ENCODE measurements around the gene CFAP45. TPM values are rescaled to one million over a fixed set of nuclear protein-coding genes. Genes with fewer than 3 reads are reported as not detected.

Gene CFAP45
- total and polyA plus RNA-seq, 2 of the 8 experiments (the other 6 are each of a cell fraction or from before 2014, with no cell fraction given), result 0.05 TPM; not detected in 1

GRCh38 chr1:159872891-159873290 is 27.1 kb downstream of the CFAP45 start:
- Histone ChIP-seq H2AFZ (ENCODE audit: low read length) (no peak overlapping the region), H2BK20ac (ENCODE audit: low read length) (no peak overlapping the region), H3K9me3 (ENCODE audit: insufficient read depth in 2 of 2, low read depth in 1 of 2, low read length in 1 of 2) (no peaks in the 10 kb centered on the region), H4K91ac (replicated peaks; ENCODE audit: insufficient read length, low read length) (no peak overlapping the region), H4K20me1 (replicated peaks in 1 of 2; ENCODE audit: control insufficient read depth in 1 of 2, insufficient read depth in 2 of 2, low read length in 2 of 2) (no peaks in the 10 kb centered on the region), H3K27me3 (replicated peaks in 1 of 4; ENCODE audit: control insufficient read depth in 3 of 4, extremely low read depth in 1 of 4, insufficient read depth in 3 of 4, low read length in 3 of 4) (no peaks in the 10 kb centered on the region), H3K18ac (ENCODE audit: extremely low read depth, low read length) (no peak overlapping the region), H3K4me2 (ENCODE audit: insufficient read depth in 1 of 2, low read depth in 2 of 2, low read length in 2 of 2) (no peak overlapping the region), H4K5ac (ENCODE audit: insufficient read length, low read depth, low read length) (no peak overlapping the region), H3K4me3 (ENCODE audit: extremely low read depth in 1 of 4, insufficient read depth in 2 of 4, low read depth in 3 of 4, low read length in 4 of 4) (no peak overlapping the region), H3K36me3 (ENCODE audit: control insufficient read depth in 2 of 4, insufficient read depth in 4 of 4, low read length in 3 of 4) (no peaks in the 10 kb centered on the region), H3K9ac (replicated peaks in 1 of 4; ENCODE audit: extremely low read depth in 1 of 4, low read depth in 3 of 4, low read length in 3 of 4) (no peak overlapping the region), H2BK120ac (replicated peaks; ENCODE audit: low read depth, low read length) (no peak overlapping the region), H3K56ac (replicated peaks; ENCODE audit: insufficient read length, low read depth, low read length) (no peak overlapping the region), H3K79me1 (ENCODE audit: low read depth, low read length) (no peaks in the 10 kb centered on the region), H3K23ac (ENCODE audit: insufficient read length) (no peak overlapping the region), H3K79me2 (ENCODE audit: control insufficient read depth in 1 of 2, insufficient read depth in 2 of 2, low read length in 2 of 2) (no peaks in the 10 kb centered on the region), H3K27ac (ENCODE audit: low read depth, low read length) (no peak overlapping the region), H3K4ac (replicated peaks; ENCODE audit: insufficient read length, low read depth, low read length) (no peak overlapping the region), H3K14ac (ENCODE audit: insufficient read length) (no peak overlapping the region), H2BK15ac (ENCODE audit: low read length) (no peak overlapping the region), H3K23me2 (ENCODE audit: low read depth, low read length) (no peaks in the 10 kb centered on the region), H2BK5ac (ENCODE audit: low read depth, low read length) (no peak overlapping the region), H3K4me1 (replicated peaks in 1 of 4; ENCODE audit: control insufficient read depth in 3 of 4, insufficient read depth in 4 of 4, low read length in 3 of 4) (no peaks in the 10 kb centered on the region; a peak in 1 of 7 replicates), H2AK5ac (ENCODE audit: low read depth, low read length) (no peak overlapping the region), H2BK12ac (ENCODE audit: low read depth, low read length) (no peak overlapping the region), H4K8ac (ENCODE audit: extremely low read depth, insufficient read depth, low read length) (no peak overlapping the region)
- ChIA-PET CTCF (ENCODE audit: partially characterized antibody) (interaction anchor here (0.9 to 7.0 kb wide), 14 partner anchors 10 to 675 kb away, joined by 3 to 63 read pairs (median 4); partner anchors contain the start of genes DUSP23, FCRL6 and VSIG8), POLR2A (ENCODE audit: partially characterized antibody) (interaction anchor here (1.3 kb wide), 1 partner anchor 73 kb away, joined by 3 read pairs; no protein-coding TSS in a partner anchor)
- DNase-seq (ENCODE audit: low read depth in 1 of 2, low spot score in 2 of 2) (no peak), FAIRE-seq (no peak)
- TF ChIP-seq BACH1 (IDR thresholded peaks at IDR 0.05; ENCODE audit: low read length) (no peak), CTBP2 (IDR thresholded peaks at IDR 0.05; ENCODE audit: borderline replicate concordance, insufficient read depth, insufficient read length, low read length) (no peak), TEAD4 (IDR thresholded peaks at IDR 0.05; ENCODE audit: low read depth, low read length) (no peak)
- 88% methylated on average over 13 of the region's 15 CpGs; no CpG with 5 or more reads in 1 of the 2 experiments for WGBS, 2 experiments (ENCODE audit: extremely low coverage in 1 of 2, insufficient coverage in 1 of 2, insufficient read length in 1 of 2, insufficient replicate concordance in 2 of 2, low coverage in 1 of 2, low lambda C conversion rate in 2 of 2, missing lambda C conversion rate in 1 of 2)

Data from H1 (cell line).